Measurements from ENCODE around the gene DHX15.

Gene DHX15

DNA sequence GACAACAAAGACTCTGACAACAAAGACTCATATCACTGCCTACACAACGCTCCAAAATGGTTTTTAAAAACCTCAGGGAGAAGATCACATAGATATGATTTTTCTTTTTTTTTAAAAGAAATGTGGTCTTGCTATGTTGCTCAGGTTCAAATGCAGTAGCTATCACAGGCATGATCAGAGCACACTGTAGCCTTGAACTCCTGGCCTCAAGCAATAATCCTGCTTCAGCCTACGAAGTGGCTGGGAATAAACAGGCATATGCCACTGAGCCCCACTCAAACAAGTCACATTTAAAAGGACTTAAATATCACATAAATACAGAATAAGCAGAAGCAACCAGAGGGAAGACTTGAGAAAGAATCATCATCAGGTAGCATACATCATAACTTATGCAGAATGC is 14.7 kb downstream of the DHX15 start:
- Histone ChIP-seq H3K4me3 (ENCODE audit: low read length in 2 of 2) (no peak overlapping the region), H3K27me3 (ENCODE audit: control insufficient read depth in 2 of 2, insufficient read depth in 2 of 2, low read length in 2 of 2) (no peaks in the 10 kb centered on the region), H3K4me1 (ENCODE audit: control insufficient read depth in 2 of 2, insufficient read depth in 2 of 2, low read length in 2 of 2) (peaks cover 0 to 4% of the 10 kb centered on the region in 2 donors), H3K36me3 (ENCODE audit: control insufficient read depth in 2 of 2, insufficient read depth in 2 of 2, low read length in 2 of 2) (peaks cover 17 to 33% of the 10 kb centered on the region in 2 donors), H3K9me3 (ENCODE audit: control insufficient read depth in 2 of 2, low read length in 2 of 2) (no peaks in the 10 kb centered on the region), H3K27ac (ENCODE audit: low read depth in 2 of 2, low read length in 2 of 2) (no peak overlapping the region), H3K9ac (ENCODE audit: low read depth in 1 of 2, low read length in 2 of 2) (no peak overlapping the region)

DNA sequence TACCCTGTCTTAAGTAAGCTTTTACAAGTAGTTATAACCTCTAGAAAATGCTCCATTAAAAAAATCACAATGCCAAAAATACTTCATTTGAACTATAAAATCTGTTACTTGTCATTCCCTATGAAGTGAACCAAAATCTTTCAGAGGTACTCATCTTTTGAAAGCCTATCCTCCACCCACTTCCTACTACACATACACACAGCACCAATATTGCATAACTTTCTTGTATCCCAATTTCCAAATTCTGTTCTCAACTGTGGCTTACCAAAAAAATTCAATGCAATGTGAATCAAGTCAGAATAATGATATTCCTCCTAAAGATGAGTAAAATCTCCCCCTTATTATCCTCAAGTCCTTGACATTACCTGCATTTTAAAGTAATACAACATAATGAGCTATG is 15.9 kb downstream of the DHX15 start:
- Histone ChIP-seq H3K9me3 (ENCODE audit: control insufficient read depth in 2 of 2, low read length in 2 of 2) (no peaks in the 10 kb centered on the region), H3K4me1 (ENCODE audit: control insufficient read depth in 2 of 2, insufficient read depth in 2 of 2, low read length in 2 of 2) (peaks cover 0 to 4% of the 10 kb centered on the region in 2 donors), H3K27ac (ENCODE audit: low read depth in 2 of 2, low read length in 2 of 2) (no peak overlapping the region), H3K9ac (ENCODE audit: low read depth in 1 of 2, low read length in 2 of 2) (no peak overlapping the region), H3K36me3 (ENCODE audit: control insufficient read depth in 2 of 2, insufficient read depth in 2 of 2, low read length in 2 of 2) (peaks cover 12 to 29% of the 10 kb centered on the region in 2 donors), H3K27me3 (ENCODE audit: control insufficient read depth in 2 of 2, insufficient read depth in 2 of 2, low read length in 2 of 2) (no peaks in the 10 kb centered on the region), H3K4me3 (ENCODE audit: low read length in 2 of 2) (no peak overlapping the region)

DNA sequence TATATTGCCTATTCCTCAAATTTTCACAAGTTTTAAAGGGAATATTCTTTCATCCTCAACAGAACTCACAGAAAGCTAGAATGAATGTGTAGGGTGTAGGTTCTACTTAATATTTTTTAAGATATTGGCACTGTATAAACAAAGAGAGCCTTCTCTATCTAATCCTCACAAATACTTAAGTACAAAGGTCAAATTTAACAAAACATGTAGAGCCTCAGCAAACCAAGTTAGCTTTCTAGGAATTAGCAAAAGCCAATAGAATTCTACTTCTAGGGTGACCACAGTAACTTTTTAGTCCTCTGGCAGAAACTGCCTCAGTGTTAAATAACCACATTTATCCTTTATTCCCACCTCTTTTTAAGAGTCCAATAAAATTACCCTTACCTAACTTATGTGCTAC is 19.3 kb downstream of the DHX15 start:
- no peak overlapping the region for H3K9ac ChIP-seq (ENCODE audit: low read depth in 1 of 2, low read length in 2 of 2)
- H3K9me3 ChIP-seq (ENCODE audit: control insufficient read depth in 2 of 2, low read length in 2 of 2): no peaks in the 10 kb centered on the region
- no peak overlapping the region for H3K27ac ChIP-seq (ENCODE audit: low read depth in 2 of 2, low read length in 2 of 2)
- no peaks in the 10 kb centered on the region for H3K27me3 ChIP-seq (ENCODE audit: control insufficient read depth in 2 of 2, insufficient read depth in 2 of 2, low read length in 2 of 2)
- H3K4me3 ChIP-seq (ENCODE audit: low read length in 2 of 2): no peak overlapping the region
- H3K36me3 ChIP-seq (ENCODE audit: control insufficient read depth in 2 of 2, insufficient read depth in 2 of 2, low read length in 2 of 2): peaks cover 6 to 21% of the 10 kb centered on the region in 2 donors
- peaks cover 2 to 6% of the 10 kb centered on the region in 2 donors for H3K4me1 ChIP-seq (ENCODE audit: control insufficient read depth in 2 of 2, insufficient read depth in 2 of 2, low read length in 2 of 2)

DNA sequence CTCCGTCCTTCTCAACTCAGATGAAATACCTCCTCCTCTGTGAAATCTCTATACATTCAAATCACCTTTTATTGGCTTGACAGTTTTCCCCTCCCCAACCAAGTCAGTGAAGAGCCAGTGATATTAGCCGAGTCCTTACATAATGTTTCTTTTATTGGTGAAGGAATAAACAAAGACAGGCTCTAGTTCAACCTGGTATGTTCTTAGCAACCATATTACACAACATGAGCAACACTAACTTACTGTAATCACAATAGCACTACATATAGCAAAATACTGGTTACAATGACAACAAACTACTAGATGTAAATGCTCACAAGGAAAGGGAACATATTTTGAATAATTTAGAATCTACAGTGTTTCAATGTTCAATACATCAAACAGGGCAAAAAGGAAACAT is 19.9 kb downstream of the DHX15 start:
- Histone ChIP-seq H3K4me1 (ENCODE audit: control insufficient read depth in 2 of 2, insufficient read depth in 2 of 2, low read length in 2 of 2) (peaks cover 2 to 6% of the 10 kb centered on the region in 2 donors), H3K27me3 (ENCODE audit: control insufficient read depth in 2 of 2, insufficient read depth in 2 of 2, low read length in 2 of 2) (no peaks in the 10 kb centered on the region)

DNA sequence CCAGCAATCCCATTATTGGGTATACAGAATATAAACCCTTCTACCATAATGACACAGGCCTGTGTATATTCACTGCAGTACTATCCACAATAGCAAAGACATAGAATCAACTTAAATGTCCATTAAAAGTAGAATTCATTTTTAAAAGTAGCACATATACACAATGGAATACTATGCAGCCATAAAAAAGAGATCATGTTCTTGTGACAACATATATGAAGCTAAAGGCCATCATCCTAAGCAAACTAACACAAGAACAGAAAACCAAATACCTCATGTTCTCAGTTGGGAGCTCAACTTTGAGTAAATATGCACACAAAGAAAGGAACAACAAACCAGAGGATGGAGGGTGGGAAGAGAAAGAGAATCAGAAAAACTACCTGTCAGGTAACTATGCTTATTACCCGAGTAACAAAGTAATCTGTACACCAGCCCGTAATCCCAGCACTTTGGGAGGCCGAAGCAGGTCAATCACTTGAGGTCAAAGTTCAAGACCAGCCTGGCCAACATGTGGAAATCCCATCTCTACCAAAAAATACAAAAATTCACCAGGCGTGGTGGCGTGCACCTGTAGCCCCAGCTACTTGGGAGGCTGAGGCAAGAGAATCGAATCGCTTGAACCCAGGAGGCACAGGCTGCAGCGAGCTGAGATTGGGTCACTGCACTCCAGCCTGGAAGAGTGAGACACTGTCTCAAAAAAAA is 22.8 kb downstream of the DHX15 start:
- Histone ChIP-seq H3K36me3 (ENCODE audit: control insufficient read depth in 2 of 2, insufficient read depth in 2 of 2, low read length in 2 of 2) (peaks cover 0 to 15% of the 10 kb centered on the region in 2 donors), H3K9me3 (ENCODE audit: control insufficient read depth in 2 of 2, low read length in 2 of 2) (no peaks in the 10 kb centered on the region), H3K4me1 (ENCODE audit: control insufficient read depth in 2 of 2, insufficient read depth in 2 of 2, low read length in 2 of 2) (peaks cover 2 to 12% of the 10 kb centered on the region in 2 donors), H3K27ac (ENCODE audit: low read depth in 2 of 2, low read length in 2 of 2) (no peak overlapping the region), H3K27me3 (ENCODE audit: control insufficient read depth in 2 of 2, insufficient read depth in 2 of 2, low read length in 2 of 2) (no peaks in the 10 kb centered on the region), H3K9ac (ENCODE audit: low read depth in 1 of 2, low read length in 2 of 2) (no peak overlapping the region), H3K4me3 (ENCODE audit: low read length in 2 of 2) (no peak overlapping the region)

More for the DNA sequence above, 19.9 kb downstream of the DHX15 start:
- no peak overlapping the region for H3K27ac ChIP-seq (ENCODE audit: low read depth in 2 of 2, low read length in 2 of 2)
- H3K36me3 ChIP-seq (ENCODE audit: control insufficient read depth in 2 of 2, insufficient read depth in 2 of 2, low read length in 2 of 2): peaks cover 6 to 17% of the 10 kb centered on the region in 2 donors
- H3K9ac ChIP-seq (ENCODE audit: low read depth in 1 of 2, low read length in 2 of 2): no peak overlapping the region
- H3K9me3 ChIP-seq (ENCODE audit: control insufficient read depth in 2 of 2, low read length in 2 of 2): no peaks in the 10 kb centered on the region
- H3K4me3 ChIP-seq (ENCODE audit: low read length in 2 of 2): no peak overlapping the region

DNA sequence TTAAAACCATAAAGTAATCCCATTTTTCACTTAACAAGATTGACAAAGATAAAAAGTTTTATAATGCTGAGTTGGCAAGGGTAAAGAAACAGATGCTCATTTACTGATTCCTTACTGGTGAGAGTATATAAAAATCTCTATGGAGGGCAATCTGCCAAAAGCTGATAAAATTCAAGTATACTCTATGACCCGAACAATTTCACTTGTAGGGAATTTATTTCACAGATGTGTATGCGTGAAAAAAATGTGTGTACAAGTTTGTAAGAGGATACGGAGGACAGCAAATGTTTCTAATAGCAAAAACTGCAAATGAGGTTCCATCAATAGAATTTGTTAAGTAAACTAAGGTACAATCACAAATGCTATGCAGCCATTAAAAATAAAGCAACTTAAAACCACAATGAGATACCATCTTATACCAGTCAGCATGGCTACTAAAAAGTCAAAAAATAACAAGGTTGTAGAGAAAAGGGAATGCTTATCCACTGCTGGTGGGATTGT is 23.4 kb downstream of the DHX15 start:
- Histone ChIP-seq H3K27me3 (ENCODE audit: control insufficient read depth in 2 of 2, insufficient read depth in 2 of 2, low read length in 2 of 2) (no peaks in the 10 kb centered on the region), H3K36me3 (ENCODE audit: control insufficient read depth in 2 of 2, insufficient read depth in 2 of 2, low read length in 2 of 2) (peaks cover 0 to 15% of the 10 kb centered on the region in 2 donors), H3K4me1 (ENCODE audit: control insufficient read depth in 2 of 2, insufficient read depth in 2 of 2, low read length in 2 of 2) (peaks cover 2 to 12% of the 10 kb centered on the region in 2 donors), H3K9me3 (ENCODE audit: control insufficient read depth in 2 of 2, low read length in 2 of 2) (no peaks in the 10 kb centered on the region), H3K4me3 (ENCODE audit: low read length in 2 of 2) (no peak overlapping the region), H3K9ac (ENCODE audit: low read depth in 1 of 2, low read length in 2 of 2) (no peak overlapping the region), H3K27ac (ENCODE audit: low read depth in 2 of 2, low read length in 2 of 2) (no peak overlapping the region)

DNA sequence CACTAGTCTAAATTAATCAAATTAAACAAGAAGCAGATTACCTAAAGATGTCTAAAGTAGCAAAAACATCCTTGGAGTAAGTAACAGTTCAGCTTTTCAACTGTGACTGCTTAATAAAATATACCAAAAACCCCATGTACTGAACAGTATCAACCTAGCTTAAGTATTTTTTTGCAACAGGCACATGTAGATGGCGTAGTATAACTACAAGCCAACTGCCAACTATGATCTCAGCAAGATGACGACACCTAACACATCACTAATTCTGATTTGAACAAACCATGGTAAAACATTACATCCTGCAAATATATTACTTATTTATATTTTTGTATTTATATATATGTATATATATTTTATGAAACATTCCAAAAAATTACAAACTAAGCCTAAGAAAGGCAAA is 24.5 kb downstream of the DHX15 start:
- peaks cover 2 to 8% of the 10 kb centered on the region in 2 donors for H3K4me1 ChIP-seq (ENCODE audit: control insufficient read depth in 2 of 2, insufficient read depth in 2 of 2, low read length in 2 of 2)

DNA sequence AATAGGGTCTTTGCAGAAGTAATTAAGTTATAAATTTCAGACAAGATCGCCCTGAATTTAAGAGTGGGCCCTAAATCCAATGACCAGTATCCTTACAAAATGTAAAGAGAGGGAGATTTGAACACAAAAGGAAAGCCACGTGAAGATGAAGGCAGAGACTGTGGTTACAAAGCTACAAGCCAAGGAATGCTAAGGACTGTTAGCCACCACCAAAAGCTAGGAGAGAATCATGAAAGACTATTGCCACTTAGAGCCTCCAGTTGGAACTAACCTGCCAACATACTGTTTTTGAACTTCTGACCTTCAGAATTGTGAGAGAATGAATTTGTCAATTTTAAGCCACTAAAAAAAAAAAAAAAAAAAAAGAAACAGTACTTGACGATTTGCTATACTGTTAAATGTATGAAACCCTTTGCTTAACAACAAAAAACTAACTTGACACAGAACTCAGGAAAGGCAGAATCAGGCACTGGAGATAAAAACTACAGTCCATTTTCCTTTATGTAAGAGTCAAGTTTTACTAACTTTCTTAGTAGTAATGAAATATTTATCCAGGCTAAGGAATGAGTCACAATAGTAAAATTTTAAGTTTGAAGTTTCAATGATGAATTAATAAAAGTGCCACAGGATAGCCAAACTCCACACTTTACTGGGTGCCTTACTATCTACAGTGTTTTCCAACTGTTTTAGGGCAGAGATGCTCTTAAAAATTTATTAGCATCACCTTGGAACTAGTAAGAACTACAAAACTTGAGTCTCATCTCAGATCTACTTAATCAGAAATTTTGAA is 25.1 kb downstream of the DHX15 start:
- H3K4me3 ChIP-seq (ENCODE audit: low read length in 2 of 2): no peak overlapping the region
- no peaks in the 10 kb centered on the region for H3K27me3 ChIP-seq (ENCODE audit: control insufficient read depth in 2 of 2, insufficient read depth in 2 of 2, low read length in 2 of 2)
- H3K36me3 ChIP-seq (ENCODE audit: control insufficient read depth in 2 of 2, insufficient read depth in 2 of 2, low read length in 2 of 2): peaks cover 10 to 18% of the 10 kb centered on the region in 2 donors
- H3K27ac ChIP-seq (ENCODE audit: low read depth in 2 of 2, low read length in 2 of 2): no peak overlapping the region
- no peak overlapping the region for H3K9ac ChIP-seq (ENCODE audit: low read depth in 1 of 2, low read length in 2 of 2)
- H3K4me1 ChIP-seq (ENCODE audit: control insufficient read depth in 2 of 2, insufficient read depth in 2 of 2, low read length in 2 of 2): peaks cover 2 to 8% of the 10 kb centered on the region in 2 donors
- no peaks in the 10 kb centered on the region for H3K9me3 ChIP-seq (ENCODE audit: control insufficient read depth in 2 of 2, low read length in 2 of 2)

More for the DNA sequence above, 24.5 kb downstream of the DHX15 start:
- H3K9ac ChIP-seq (ENCODE audit: low read depth in 1 of 2, low read length in 2 of 2): no peak overlapping the region
- H3K9me3 ChIP-seq (ENCODE audit: control insufficient read depth in 2 of 2, low read length in 2 of 2): no peaks in the 10 kb centered on the region
- H3K27ac ChIP-seq (ENCODE audit: low read depth in 2 of 2, low read length in 2 of 2): no peak overlapping the region
- no peaks in the 10 kb centered on the region for H3K27me3 ChIP-seq (ENCODE audit: control insufficient read depth in 2 of 2, insufficient read depth in 2 of 2, low read length in 2 of 2)
- peaks cover 4 to 14% of the 10 kb centered on the region in 2 donors for H3K36me3 ChIP-seq (ENCODE audit: control insufficient read depth in 2 of 2, insufficient read depth in 2 of 2, low read length in 2 of 2)
- H3K4me3 ChIP-seq (ENCODE audit: low read length in 2 of 2): no peak overlapping the region

DNA sequence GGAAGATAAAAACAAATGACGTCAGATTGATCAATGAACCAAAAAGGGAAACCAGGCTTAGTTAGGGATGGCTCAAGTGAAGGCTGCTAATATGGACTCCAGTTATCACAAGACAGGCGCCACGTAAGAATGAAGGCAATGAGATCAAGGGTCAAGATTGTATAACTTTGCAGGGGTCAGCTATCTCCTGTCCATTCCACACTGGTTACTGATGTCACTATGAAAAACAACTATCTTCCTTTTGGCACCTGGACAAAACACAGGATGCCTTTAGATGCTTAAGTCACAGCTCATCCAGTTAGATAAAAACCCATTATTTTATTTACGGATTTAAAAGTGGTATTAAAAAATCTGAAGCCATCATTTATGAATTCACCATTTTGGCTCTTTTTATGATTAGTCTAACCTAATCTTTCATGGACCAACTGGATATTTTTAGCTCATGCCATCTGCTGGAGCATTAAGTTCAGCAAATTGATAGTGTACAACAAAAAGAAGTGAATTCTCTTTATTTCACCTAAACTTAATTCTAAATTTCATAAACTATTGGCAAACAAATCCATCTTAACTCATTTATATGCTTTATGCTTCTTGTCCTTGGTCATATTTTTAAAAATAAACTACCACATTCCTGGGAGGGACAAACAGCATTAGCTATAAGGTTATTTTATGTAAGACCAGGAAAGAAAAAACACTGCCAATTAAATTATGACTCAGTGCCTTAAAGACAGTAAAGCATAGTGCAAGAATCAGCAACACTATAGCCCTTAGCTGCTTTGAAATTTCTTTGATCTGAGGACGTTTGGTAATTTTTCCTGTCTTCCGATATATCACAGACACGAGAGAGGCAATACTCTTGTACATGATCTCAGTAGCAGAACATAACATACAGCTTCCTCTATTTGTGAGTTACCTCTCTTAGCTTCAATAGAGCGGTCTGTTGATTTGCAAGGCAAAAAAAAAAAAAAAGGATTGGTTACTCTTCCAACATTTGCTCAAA is 27.0 kb downstream of the DHX15 start:
- H3K4me1 ChIP-seq (ENCODE audit: control insufficient read depth in 2 of 2, insufficient read depth in 2 of 2, low read length in 2 of 2): peaks cover 2 to 8% of the 10 kb centered on the region in 2 donors
- H3K36me3 ChIP-seq (ENCODE audit: control insufficient read depth in 2 of 2, insufficient read depth in 2 of 2, low read length in 2 of 2): peaks cover 15 to 20% of the 10 kb centered on the region in 2 donors
- H3K9ac ChIP-seq (ENCODE audit: low read depth in 1 of 2, low read length in 2 of 2): no peak overlapping the region
- H3K9me3 ChIP-seq (ENCODE audit: control insufficient read depth in 2 of 2, low read length in 2 of 2): no peaks in the 10 kb centered on the region
- no peaks in the 10 kb centered on the region for H3K27me3 ChIP-seq (ENCODE audit: control insufficient read depth in 2 of 2, insufficient read depth in 2 of 2, low read length in 2 of 2)
- peak overlapping the region; percentile 7 to 41 for H3K27ac ChIP-seq (ENCODE audit: low read depth in 2 of 2, low read length in 2 of 2)
- H3K4me3 ChIP-seq (ENCODE audit: low read length in 2 of 2): no peak overlapping the region

Measured in mucosa of rectum (tissue), 2 donors.